Testis (tissue), 3 donors: Measurements from ENCODE around the gene SDSL. TPM values are rescaled to one million over a fixed set of nuclear protein-coding genes. Genes with fewer than 3 reads are reported as not detected.

ENCODE experiments used
- DNase-seq: peaks from one replicate; pipeline ENCODE4 v3.0.0-alpha.2; 2019
- H3K27ac ChIP-seq, 2 donors: fragments of 200-600 bp; sonication (generic); one replicate each; pipeline ENCODE4 v1.5.1; 2019
- H3K27me3 ChIP-seq: fragments of 200-600 bp; sonication (generic); one replicate; pipeline ENCODE4 v1.5.1; 2019
- H3K36me3 ChIP-seq: fragments of 200-600 bp; sonication (generic); one replicate; pipeline ENCODE4 v1.5.1; 2017; ENCODE audit warnings: low read depth; ENCODE audit errors: missing control alignments
- H3K4me1 ChIP-seq: fragments of 200-600 bp; sonication (generic); one replicate; pipeline ENCODE4 v1.5.1; 2019
- H3K4me3 ChIP-seq, 2 donors: fragments of 200-600 bp; sonication (generic); one replicate each; pipeline ENCODE4 v1.5.1; 2017 to 2019
- H3K9me3 ChIP-seq: fragments of 200-600 bp; sonication (generic); one replicate; pipeline ENCODE4 v1.5.1; 2017
- POLR2A ChIP-seq: fragments of 450-650 bp; IDR thresholded peaks from one replicate; pipeline ENCODE4 v1.6.1; 2017; ENCODE audit warnings: antibody characterized with exemption, mild to moderate bottlenecking, moderate library complexity
- WGBS, 2 donors: methylation state at CpG; one replicate each; pipeline ENCODE4 v1.1.5; 2018; 5-methylcytosine and 5-hydroxymethylcytosine counted together
- intact Hi-C: fragments of 100-400 bp; cut with DNase I; formaldehyde crosslinking; loops from one replicate; pipeline ENCODE4 v1.15.1; 2023; ENCODE audit warnings: low total_unique reads
- polyA plus RNA-seq: library from polyadenylated mRNA; stranded (reverse); fragments of 350-450 nt; fragmentation: Illumina TruSeq; extraction: RNeasy Lipid Tissue Mini Kit (QIAGEN cat#74804); gene quantifications from one replicate; pipeline ENCODE4 v1.2.3, GENCODE V29; 2014; ENCODE audit warnings: low read depth, low replicate concordance; ENCODE audit not compliant: insufficient read depth
- total RNA-seq, 2 donors: library from RNA; depleted of rRNA; stranded (reverse); fragments of >200 nt; gene quantifications; one replicate each; pipeline ENCODE4 v1.2.3, GENCODE V29; 2016
- TF ChIP-seq, protein P1 (sequence below), 3 experiments: fragments of 450-650 bp in 2 of 3; fragments of 200-600 bp in 1 of 3; sonication (generic) in 1 of 3; IDR thresholded peaks; one replicate each; pipeline ENCODE4 v1.5.1; 2016 to 2019; ENCODE audit warnings: antibody characterized with exemption in 3 of 3, mild to moderate bottlenecking in 2 of 3, moderate library complexity in 1 of 3

The SDSL gene
- total and polyA plus RNA-seq, 3 donors from 2014 or later = 15.9 to 25.2 (median 16.3) TPM

- Histone ChIP-seq H3K4me3 (no peak overlapping the region), H3K9me3 (no peaks in the 10 kb centered on the region), H3K27ac (no peak overlapping the region), H3K27me3 (no peaks in the 10 kb centered on the region), H3K36me3 (no peaks in the 10 kb centered on the region), H3K4me1 (no peaks in the 10 kb centered on the region)
- 1 to 2% methylated on average over 11 to 41 of the region's 41 CpGs for WGBS, 2 donors
- no peak for DNase-seq
- TF ChIP-seq, protein P1, sequence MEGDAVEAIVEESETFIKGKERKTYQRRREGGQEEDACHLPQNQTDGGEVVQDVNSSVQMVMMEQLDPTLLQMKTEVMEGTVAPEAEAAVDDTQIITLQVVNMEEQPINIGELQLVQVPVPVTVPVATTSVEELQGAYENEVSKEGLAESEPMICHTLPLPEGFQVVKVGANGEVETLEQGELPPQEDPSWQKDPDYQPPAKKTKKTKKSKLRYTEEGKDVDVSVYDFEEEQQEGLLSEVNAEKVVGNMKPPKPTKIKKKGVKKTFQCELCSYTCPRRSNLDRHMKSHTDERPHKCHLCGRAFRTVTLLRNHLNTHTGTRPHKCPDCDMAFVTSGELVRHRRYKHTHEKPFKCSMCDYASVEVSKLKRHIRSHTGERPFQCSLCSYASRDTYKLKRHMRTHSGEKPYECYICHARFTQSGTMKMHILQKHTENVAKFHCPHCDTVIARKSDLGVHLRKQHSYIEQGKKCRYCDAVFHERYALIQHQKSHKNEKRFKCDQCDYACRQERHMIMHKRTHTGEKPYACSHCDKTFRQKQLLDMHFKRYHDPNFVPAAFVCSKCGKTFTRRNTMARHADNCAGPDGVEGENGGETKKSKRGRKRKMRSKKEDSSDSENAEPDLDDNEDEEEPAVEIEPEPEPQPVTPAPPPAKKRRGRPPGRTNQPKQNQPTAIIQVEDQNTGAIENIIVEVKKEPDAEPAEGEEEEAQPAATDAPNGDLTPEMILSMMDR (IDR thresholded peaks at IDR 0.05) = no peak
- TF ChIP-seq POLR2A = no peak
- intact Hi-C loops = no loop called here
Measured at GRCh38 chr12:113478351-113479011, 56.3 kb downstream of the SDSL start.

- no peak for TF ChIP-seq POLR2A
- TF ChIP-seq, protein P1 (IDR thresholded peaks at IDR 0.05) = no peak
- no peaks in the 10 kb centered on the region for H3K4me1 ChIP-seq
- DNase-seq = no peak
- intact Hi-C loops = no loop called here
- H3K27ac ChIP-seq = no peak overlapping the region
- WGBS, 2 donors = 1 to 4% methylated on average over 9 to 11 of the region's 11 CpGs
- no peaks in the 10 kb centered on the region for H3K27me3 ChIP-seq
- H3K36me3 ChIP-seq = no peaks in the 10 kb centered on the region
- H3K9me3 ChIP-seq = no peaks in the 10 kb centered on the region
- H3K4me3 ChIP-seq = no peak overlapping the region
Measured at GRCh38 chr12:113479216-113479589, 57.0 kb downstream of the SDSL start.

DNA sequence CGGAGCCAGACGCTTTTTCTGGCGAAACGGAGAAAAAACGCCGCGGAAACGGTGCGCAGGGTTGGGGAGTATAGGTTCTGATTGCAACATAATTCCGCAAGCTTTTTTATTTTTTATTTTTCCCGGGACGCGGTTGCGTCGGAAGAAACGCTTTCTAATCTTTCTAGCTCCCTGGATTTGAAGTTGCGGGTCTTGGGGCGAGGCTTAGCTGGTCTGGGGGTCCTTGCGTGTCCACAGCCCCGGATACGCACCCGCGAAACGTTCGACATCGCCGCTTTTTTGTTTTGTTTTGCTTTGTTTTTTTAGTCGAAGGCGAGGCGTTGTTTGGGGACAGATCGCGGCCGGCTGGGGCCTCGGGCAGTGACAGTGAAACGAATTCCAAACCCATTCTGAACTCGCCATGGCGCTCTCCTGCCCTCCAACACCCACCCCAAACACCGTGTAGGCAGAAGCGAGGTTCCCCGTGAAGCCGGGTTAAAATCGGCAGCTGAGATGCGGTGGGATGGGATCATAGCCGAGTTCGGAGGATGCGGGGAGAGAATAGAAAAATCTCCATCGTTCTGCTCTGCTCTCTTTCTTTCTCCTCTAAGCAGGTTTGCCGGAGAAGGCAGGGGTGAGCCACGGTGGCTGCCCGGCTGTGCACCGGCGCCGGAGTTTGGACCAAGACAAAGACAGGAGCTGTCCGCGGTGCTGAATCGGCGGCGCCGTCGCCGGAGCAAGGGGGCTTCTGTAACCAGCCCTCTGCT is 57.6 kb downstream of the SDSL start:
- 2% methylated on average over 61 of the region's 61 CpGs for WGBS, 2 donors
- Histone ChIP-seq H3K27me3 (no peaks in the 10 kb centered on the region), H3K27ac (no peak overlapping the region), H3K4me1 (no peaks in the 10 kb centered on the region), H3K4me3 (peak overlapping the region in 1 of 2 donors; percentile 20), H3K36me3 (no peaks in the 10 kb centered on the region), H3K9me3 (no peaks in the 10 kb centered on the region)
- DNase-seq = peak; percentile 64
- TF ChIP-seq, protein P1 (IDR thresholded peaks at IDR 0.05) = no peak
- no peak for TF ChIP-seq POLR2A
- intact Hi-C loops = no loop called here

- no peak for DNase-seq
- WGBS, 2 donors = 16 to 19% methylated on average over 9 of the region's 9 CpGs
- H3K27me3 ChIP-seq = no peaks in the 10 kb centered on the region
- H3K36me3 ChIP-seq = no peaks in the 10 kb centered on the region
- H3K9me3 ChIP-seq = no peaks in the 10 kb centered on the region
- TF ChIP-seq, protein P1 (IDR thresholded peaks at IDR 0.05) = no peak
- no peak for TF ChIP-seq POLR2A
- no peak overlapping the region for H3K27ac ChIP-seq
- H3K4me3 ChIP-seq = peak overlapping the region in 1 of 2 donors; percentile 20
- intact Hi-C loops = no loop called here
- no peaks in the 10 kb centered on the region for H3K4me1 ChIP-seq
Measured at GRCh38 chr12:113480336-113480971, 58.3 kb downstream of the SDSL start.
